Endothelial cell of hepatic sinusoid (primary cell): ENCODE measurements around the gene CTRB2.
"Not testable (repeated sequence)": the region's sequence is repeated elsewhere in the genome, so short reads cannot be mapped to it uniquely, and the experiment has no call there.

ENCODE experiments used
- in situ Hi-C: cut with HindIII; loops from 2 replicates; pipeline ENCODE4 v1.10.0; 2017; ENCODE audit warnings: low sequenced_read_pairs

Gene CTRB2

GRCh38 chr16:75209514-75209913 lies 2.6 kb upstream of the CTRB2 start:
- in situ Hi-C loops = not testable (repeated sequence)

GRCh38 chr16:75208861-75209505 lies 2.0 kb upstream of the CTRB2 start:
- in situ Hi-C loops = no loop called here

DNA sequence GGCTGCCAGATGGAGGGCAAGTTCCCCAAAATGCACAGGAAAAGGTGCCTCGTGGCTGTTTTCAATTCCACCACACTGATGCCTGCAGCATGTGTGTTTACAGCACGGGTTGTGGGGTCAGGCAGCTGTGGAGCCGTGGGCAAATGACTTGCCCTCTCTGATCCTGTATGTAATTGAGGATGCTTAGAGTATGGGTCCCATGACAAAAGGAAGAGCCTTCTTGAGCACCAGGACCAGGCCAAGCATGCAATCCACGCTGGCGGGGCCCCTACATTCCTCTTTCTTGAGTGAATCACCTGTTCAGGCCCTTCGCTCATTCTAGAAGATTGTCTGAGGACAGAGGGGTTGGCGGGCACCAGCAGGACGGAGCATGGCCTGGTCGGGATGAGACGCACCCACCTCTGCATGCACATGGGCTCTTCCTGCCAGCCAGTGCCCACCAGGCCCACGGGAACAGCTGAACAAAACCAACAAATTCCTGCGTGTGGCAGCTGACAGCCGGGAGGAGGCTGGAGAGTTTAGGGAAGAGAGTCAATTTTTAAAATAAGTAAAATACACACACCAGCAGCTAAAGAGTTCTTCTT lies 1.4 kb upstream of the CTRB2 start:
- in situ Hi-C loops = no loop called here

DNA sequence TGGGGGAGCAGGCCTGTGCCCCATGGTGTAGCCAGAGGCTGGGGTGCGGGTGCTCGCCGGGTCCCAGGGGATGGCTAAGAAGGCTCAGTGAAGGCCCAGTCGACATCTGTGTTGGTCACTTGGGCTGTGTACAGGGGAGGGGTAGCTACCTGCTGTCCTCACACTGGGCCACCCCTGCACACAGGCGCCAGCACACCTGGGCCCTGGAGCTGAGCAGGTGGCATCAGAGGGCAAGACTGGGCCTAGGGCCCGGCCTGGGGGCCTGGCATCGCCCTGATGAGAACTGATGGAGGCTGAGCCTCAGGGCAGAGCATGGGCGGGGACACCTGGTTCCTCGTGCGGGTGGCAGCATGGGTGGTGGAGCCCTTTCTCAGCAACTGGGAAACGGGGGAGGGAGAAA lies 870 bp upstream of the CTRB2 start:
- in situ Hi-C loops = no loop called here

- in situ Hi-C loops = not testable (repeated sequence)
Observed at GRCh38 chr16:75205961-75206748, 806 bp downstream of the CTRB2 start.

DNA sequence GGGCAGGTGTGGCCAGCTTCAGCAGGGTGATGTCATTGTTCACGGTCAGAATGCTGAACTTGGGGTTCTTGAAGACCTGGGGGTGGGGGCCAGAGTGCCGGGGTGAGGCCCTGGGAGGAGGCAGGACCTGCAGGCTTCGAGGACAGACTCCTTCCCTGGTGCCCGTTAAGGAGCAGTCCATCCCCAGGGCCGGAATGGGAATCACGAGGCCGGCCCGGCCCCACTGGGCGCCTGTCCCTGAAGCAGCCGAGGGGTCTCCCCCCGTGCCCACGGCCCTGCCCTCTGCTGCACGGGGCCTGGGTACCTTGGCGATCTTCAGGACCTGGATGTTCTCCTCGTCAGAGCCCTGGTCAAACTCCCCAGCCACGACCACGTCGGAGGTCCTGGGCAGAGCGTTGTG lies 1.5 kb downstream of the CTRB2 start:
- in situ Hi-C loops = not testable (repeated sequence)

DNA sequence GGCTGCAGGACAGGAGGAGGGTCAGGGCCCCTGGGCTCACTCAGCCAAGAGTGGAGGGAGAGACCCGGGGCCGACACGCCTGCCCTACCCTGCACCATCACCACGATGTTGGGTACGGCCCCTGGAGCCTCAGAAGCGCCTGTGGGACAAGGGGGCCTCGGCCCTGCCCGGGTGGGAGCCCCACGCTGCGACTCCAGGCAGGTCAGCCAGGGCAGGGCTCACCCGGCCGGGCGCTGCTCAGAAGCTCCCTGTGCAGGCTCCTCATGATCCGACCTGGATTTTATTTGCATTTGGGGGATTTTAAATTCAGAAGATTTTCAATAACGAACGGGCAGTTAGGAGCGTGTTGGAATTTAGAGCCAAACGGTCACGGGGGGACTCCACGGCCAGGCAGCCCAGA lies 2.1 kb downstream of the CTRB2 start:
- in situ Hi-C loops = not testable (repeated sequence)

DNA sequence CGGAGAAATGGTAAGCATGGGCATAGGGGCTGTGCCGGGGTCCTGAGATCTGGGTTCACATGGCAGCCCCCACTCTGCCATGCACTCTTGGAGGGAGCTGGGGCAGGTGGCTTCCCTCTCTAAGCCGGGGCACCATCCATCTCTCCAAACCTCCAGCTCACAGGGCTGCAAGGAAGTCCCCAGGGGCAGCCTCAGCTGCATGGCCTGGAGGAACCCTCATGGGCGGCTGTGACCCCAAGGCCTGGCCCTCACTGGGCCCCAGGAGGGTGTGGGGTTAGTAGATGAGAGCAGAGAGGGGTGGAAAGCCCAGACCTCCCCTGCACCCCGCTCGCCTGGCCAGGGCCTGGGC lies 2.6 kb downstream of the CTRB2 start:
- in situ Hi-C loops = no loop called here

DNA sequence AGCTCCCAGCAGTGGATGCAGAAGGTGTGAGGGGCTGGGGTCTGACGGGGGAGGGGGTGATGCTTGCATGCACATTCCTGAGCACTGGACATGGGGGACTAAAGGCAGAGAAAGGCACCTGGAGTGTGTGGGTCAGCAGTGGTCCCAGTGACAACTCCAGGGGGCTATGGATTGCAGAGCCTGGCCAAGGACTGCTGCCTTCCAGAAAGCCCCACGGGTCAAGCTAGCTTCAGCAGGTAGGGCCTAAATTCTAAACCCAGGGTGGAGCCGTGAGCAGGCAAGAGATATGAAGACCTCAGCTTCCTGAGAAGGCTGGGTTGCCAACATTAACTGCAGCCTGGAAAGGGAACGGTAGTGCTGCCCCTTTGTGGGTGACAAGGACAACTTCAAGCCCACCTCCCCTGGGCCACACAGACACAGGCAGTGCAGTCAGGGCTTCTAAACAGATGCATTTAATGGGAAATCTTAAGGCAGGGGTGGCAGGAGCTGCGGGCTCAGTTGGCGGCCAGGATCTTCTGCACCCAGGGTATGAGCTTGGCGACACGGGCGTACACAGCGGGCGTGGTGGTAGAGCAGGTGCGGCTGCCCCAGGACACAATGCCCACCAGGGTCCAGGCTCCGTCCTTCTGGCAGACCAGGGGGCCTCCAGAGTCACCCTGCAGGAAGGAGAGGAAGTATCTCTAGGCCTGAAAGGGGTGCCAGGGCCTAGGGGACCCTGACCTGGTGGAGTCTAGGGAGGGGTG lies 3.1 kb downstream of the CTRB2 start:
- in situ Hi-C loops = no loop called here

- in situ Hi-C loops = no loop called here
Observed at GRCh38 chr16:75203096-75203495, 3.9 kb downstream of the CTRB2 start.

- in situ Hi-C loops = no loop called here
Observed at GRCh38 chr16:75202069-75202590, 4.8 kb downstream of the CTRB2 start.

GRCh38 chr16:75198135-75198600 lies 8.8 kb downstream of the CTRB2 start:
- in situ Hi-C loops = loop anchor here (5.0 kb wide), 1 partner anchor 39 kb away; no protein-coding TSS in a partner anchor

GRCh38 chr16:75197522-75198134 lies 9.3 kb downstream of the CTRB2 start:
- in situ Hi-C loops = loop anchor here (5.0 kb wide), 1 partner anchor 40 kb away; no protein-coding TSS in a partner anchor

DNA sequence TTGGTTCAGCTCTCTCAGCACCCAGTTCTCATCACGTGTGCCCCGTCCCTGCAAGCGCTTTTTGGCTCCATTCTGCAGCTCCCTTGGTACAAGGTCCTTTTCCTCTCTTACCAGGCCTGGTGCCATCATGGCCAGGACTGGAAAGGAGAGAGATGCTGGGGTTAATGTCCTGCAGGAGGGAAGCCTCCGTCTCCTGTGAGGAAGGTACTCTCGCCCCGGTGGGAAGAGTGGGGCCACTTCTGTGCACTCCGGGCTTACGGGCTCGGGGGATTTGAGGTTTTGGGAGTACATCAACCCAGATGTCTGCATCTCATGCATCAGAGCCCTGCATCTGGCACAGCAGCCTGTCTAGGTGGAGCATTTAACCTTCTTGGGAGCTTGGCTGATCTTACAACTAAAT lies 10.1 kb downstream of the CTRB2 start:
- in situ Hi-C loops = loop anchor here (5.0 kb wide), 1 partner anchor 40 kb away; no protein-coding TSS in a partner anchor

DNA sequence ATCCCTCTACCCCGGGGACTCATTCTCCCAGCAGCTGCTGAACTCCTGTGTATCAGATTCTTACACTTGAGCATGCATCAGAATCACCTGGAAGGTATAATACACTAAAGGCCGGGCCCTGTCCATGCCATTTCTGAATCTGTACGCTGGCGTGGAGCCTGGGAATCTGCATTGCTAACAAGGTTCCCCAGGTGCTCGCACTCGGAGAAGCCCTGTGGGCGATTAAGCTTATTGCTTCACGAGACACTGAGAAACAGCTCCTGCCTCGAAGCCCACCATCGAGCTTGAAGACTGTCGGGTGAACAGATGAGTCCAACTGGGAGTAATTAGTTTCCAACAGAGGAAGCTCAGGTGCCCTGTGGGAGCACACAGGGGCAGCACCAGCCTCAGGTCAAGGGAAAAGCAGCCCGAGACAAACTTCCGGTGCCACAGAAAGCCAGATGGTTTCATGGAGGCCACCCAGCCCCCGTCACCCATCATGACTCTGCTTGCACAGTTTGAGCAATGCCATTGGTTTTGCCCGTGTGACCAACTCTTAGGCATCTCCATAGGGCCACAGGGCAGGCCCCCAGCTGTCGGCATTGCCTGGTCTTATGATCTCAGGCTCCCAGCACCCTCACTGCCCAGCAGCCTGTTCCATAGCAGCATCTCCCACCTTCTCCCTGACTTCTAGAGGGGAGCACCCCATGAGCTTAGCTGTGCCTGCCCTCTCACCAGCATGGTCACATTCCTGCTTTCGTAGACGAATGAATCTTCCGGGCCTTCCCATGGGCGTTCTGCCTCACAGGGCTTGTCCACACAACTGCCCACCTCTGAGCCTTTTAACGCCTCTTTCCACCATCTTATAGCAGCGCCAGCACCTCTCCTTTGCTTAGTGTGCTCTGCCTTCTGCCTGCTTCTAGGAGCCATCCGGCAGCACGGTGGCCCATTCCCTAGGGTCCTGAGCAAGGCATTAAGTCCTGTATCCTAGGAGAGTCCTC lies 10.9 kb downstream of the CTRB2 start:
- in situ Hi-C loops = loop anchor here (5.0 kb wide), 1 partner anchor 41 kb away; no protein-coding TSS in a partner anchor

- in situ Hi-C loops = no loop called here
Observed at GRCh38 chr16:75193730-75194444, 13.1 kb downstream of the CTRB2 start.

DNA sequence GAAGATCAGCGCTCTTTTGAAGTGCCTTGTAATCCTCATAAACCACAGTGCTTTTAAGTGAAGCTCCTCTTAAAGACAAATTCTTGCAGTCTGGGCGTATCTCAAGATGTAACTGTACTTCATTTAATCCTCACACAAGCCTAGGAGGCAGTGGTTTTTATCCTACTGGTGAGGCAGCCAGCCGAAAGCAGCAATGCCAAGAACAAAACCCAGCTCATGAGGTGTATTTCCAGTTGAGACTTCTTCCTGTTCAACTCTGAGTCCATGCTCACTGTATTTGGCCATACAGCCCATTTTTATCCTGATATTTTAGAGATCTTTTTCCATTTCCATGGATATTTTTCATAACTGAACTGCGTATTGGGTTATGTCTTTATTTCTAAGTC lies 13.7 kb downstream of the CTRB2 start:
- in situ Hi-C loops = no loop called here

- in situ Hi-C loops = no loop called here
Observed at GRCh38 chr16:75192606-75193264, 14.2 kb downstream of the CTRB2 start.
